ENCODE data around the gene ABTB2. TPM values are rescaled to one million over a fixed set of nuclear protein-coding genes. Genes with fewer than 3 reads are reported as not detected.

The ABTB2 gene
- total RNA-seq, 2 experiments from 2014 or later = 2.4 to 2.5 TPM

DNA sequence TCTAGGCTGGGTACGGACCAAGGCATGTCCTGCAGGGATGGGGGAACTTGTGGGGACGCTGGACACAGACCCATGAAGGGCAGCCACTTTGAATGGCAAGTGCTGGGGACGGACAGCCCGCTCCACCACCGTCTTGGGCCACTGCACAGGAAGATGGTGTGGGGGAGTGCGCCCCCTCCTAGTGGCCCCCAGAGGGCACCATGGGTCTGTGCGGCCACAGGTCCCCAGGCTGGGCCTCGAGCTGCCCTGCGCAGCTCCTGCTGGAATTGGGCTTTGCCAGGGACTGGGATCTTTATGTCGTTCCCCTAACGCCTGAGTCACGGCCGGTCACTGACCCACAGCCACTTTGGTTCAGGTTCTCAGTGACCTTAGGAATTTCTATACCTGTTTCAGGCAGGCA lies 208.0 kb downstream of the ABTB2 start:
- DNase-seq (no peak), ATAC-seq (no peak)
- TF ChIP-seq, protein P1, sequence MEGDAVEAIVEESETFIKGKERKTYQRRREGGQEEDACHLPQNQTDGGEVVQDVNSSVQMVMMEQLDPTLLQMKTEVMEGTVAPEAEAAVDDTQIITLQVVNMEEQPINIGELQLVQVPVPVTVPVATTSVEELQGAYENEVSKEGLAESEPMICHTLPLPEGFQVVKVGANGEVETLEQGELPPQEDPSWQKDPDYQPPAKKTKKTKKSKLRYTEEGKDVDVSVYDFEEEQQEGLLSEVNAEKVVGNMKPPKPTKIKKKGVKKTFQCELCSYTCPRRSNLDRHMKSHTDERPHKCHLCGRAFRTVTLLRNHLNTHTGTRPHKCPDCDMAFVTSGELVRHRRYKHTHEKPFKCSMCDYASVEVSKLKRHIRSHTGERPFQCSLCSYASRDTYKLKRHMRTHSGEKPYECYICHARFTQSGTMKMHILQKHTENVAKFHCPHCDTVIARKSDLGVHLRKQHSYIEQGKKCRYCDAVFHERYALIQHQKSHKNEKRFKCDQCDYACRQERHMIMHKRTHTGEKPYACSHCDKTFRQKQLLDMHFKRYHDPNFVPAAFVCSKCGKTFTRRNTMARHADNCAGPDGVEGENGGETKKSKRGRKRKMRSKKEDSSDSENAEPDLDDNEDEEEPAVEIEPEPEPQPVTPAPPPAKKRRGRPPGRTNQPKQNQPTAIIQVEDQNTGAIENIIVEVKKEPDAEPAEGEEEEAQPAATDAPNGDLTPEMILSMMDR (IDR thresholded peaks at IDR 0.05) = no peak
- H3K27me3 Mint-ChIP-seq = no peaks in the 10 kb centered on the region
- H3K36me3 Mint-ChIP-seq (ENCODE audit: low read depth) = peaks cover 28% of the 10 kb centered on the region
- ChIA-PET CTCF (interaction anchor here (1.2 kb wide), 1 partner anchor 9 kb away, joined by 4 read pairs; no protein-coding TSS in a partner anchor), POLR2A (interaction anchor here (0.9 to 1.4 kb wide), 2 partner anchors 11 to 44 kb away, joined by 3 to 6 read pairs; partner anchors contain the start of gene NAT10)
- H3K9me3 Mint-ChIP-seq = no peaks in the 10 kb centered on the region
- no peak overlapping the region for H3K4me3 Mint-ChIP-seq
- no peaks in the 10 kb centered on the region for H3K4me1 Mint-ChIP-seq (ENCODE audit: low read depth)
- intact Hi-C loops (cut with micrococcal nuclease) = loop anchor here (10.0 kb wide), 1 partner anchor 315 kb away; no protein-coding TSS in a partner anchor
- H3K27ac Mint-ChIP-seq = no peak overlapping the region

DNA sequence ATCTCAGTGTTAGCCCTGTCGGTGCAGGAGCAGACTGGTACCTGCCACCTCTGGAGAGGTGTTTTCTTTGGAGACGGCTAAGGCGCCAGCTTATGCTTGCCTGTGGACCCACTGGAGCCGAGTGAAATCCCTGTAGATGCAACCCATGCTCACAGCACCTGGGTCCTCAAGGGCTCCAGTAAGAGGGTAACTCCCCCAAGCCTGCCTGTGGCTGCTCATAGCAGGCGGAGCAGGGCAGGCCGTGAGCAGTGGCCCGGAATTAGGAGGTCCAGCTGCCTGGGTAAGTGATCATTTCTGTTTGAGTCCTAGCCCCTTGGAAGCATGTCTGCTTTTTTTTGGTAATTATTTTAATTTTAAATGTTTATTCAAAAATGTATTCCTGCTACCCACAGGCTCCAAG lies 208.5 kb downstream of the ABTB2 start:
- Mint-ChIP-seq H3K36me3 (ENCODE audit: low read depth) (peaks cover 31% of the 10 kb centered on the region), H3K9me3 (no peaks in the 10 kb centered on the region), H3K4me1 (ENCODE audit: low read depth) (no peaks in the 10 kb centered on the region), H3K27me3 (no peaks in the 10 kb centered on the region), H3K4me3 (no peak overlapping the region), H3K27ac (no peak overlapping the region)
- CTCF ChIA-PET = interaction anchor here (0.9 to 1.2 kb wide), 2 partner anchors 9 to 212 kb away, joined by 3 to 4 read pairs; no protein-coding TSS in a partner anchor
- intact Hi-C loops (cut with micrococcal nuclease) = no loop called here
- TF ChIP-seq, protein P1 (IDR thresholded peaks at IDR 0.05) = no peak
- DNase-seq (no peak), ATAC-seq (no peak)
- POLR2A ChIA-PET = no interaction called here

DNA sequence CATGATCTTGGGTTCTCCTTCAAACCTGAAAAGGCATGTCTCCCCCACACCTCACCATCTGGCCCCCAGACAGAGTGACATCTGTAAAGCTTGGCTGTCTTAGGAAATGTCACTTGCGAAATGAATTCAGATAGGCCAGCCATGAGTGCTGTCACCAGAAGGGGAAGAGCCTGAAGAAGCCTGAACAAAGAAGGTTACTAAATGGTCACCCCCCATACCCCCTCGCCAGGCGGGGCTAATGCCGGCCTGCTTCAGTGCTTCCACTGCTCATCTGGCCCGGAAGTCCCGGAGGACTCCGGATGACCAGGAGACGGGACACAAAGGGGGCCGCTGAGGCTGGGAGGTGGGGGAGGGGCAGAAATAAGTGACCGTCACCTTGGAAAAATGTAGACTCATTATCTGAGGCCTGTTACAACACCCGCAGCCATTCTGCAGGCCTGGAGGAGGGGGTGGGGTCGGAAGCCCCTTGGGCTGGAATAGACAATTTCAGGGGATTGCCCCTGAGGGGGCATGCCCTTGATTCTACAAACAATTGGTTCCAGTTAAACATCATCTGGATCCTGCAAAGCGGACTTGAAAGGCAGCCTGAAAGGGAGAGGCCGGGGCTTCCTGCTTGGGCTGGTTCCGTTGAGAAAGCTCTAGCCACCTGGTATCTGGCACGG lies 209.2 kb downstream of the ABTB2 start:
- CTCF ChIA-PET = interaction anchor here (0.9 kb wide), 1 partner anchor 213 kb away, joined by 3 read pairs; no protein-coding TSS in a partner anchor
- DNase-seq (no peak), ATAC-seq (no peak)
- intact Hi-C loops (cut with micrococcal nuclease) = no loop called here
- Mint-ChIP-seq H3K4me1 (ENCODE audit: low read depth) (no peaks in the 10 kb centered on the region), H3K4me3 (no peak overlapping the region), H3K27ac (no peak overlapping the region), H3K36me3 (ENCODE audit: low read depth) (peaks cover 31% of the 10 kb centered on the region), H3K9me3 (no peaks in the 10 kb centered on the region), H3K27me3 (no peaks in the 10 kb centered on the region)
- TF ChIP-seq, protein P1 (IDR thresholded peaks at IDR 0.05) = no peak
- POLR2A ChIA-PET = no interaction called here

DNA sequence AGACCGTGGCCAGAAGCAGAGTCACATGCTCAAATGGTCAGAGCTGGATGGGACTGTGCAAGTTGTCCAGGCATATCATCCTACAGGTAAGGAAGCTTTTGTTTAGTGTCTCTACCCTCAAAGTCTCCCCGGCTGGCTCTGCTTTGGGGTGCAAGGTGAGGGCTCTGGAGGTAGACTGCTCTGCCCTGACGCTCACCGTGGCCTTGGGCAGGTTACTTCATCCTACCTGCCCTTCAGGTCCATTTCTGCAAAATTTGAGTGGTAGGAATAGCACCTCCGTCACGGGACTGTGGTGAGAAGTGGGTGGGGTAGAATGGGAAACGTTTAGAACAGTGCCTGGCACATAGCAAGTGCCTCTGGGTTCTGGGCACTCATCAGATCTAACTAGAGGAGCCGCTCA lies 210.2 kb downstream of the ABTB2 start:
- Mint-ChIP-seq H3K27ac (no peak overlapping the region), H3K27me3 (no peaks in the 10 kb centered on the region), H3K36me3 (ENCODE audit: low read depth) (peaks cover 40% of the 10 kb centered on the region), H3K4me3 (no peak overlapping the region), H3K4me1 (ENCODE audit: low read depth) (no peaks in the 10 kb centered on the region), H3K9me3 (no peaks in the 10 kb centered on the region)
- TF ChIP-seq, protein P1 (IDR thresholded peaks at IDR 0.05) = no peak
- ATAC-seq (no peak), DNase-seq (no peak)
- intact Hi-C loops (cut with micrococcal nuclease) = no loop called here
- CTCF ChIA-PET = interaction anchor here (1.9 kb wide), 1 partner anchor 151 kb away, joined by 5 read pairs; no protein-coding TSS in a partner anchor
- POLR2A ChIA-PET = interaction anchor here (1.3 kb wide), 1 partner anchor 39 kb away, joined by 4 read pairs; no protein-coding TSS in a partner anchor

- CTCF ChIA-PET = interaction anchor here (1.9 kb wide), 1 partner anchor 150 kb away, joined by 5 read pairs; no protein-coding TSS in a partner anchor
- Mint-ChIP-seq H3K27ac (no peak overlapping the region), H3K4me3 (no peak overlapping the region), H3K36me3 (ENCODE audit: low read depth) (peaks cover 45% of the 10 kb centered on the region), H3K27me3 (no peaks in the 10 kb centered on the region), H3K9me3 (no peaks in the 10 kb centered on the region), H3K4me1 (ENCODE audit: low read depth) (no peaks in the 10 kb centered on the region)
- intact Hi-C loops (cut with micrococcal nuclease) = no loop called here
- POLR2A ChIA-PET = interaction anchor here (1.0 to 1.3 kb wide), 3 partner anchors 27 to 47 kb away, joined by 3 to 4 read pairs (median 4); no protein-coding TSS in a partner anchor
- ATAC-seq (no peak), DNase-seq (no peak)
- TF ChIP-seq, protein P1 (IDR thresholded peaks at IDR 0.05) = no peak
Observed at GRCh38 chr11:34146866-34147265, 210.9 kb downstream of the ABTB2 start.

Data from activated CD8-positive, alpha-beta T cell treated with anti-CD3 and anti-CD28 coated beads for 36 hours (primary cell).